A549 (cell line): Measurements from ENCODE around the gene TENM3. TPM values are rescaled to one million over a fixed set of nuclear protein-coding genes. Genes with fewer than 3 reads are reported as not detected.

ENCODE experiments used
- ATAC-seq, 2 experiments: fragments of 200-7000 bp in 1 of 2; fragments of >200 bp in 1 of 2; cut with Nextera tagmentation in 1 of 2; cut with Tn5 transposase in 1 of 2; 3 replicates each; pipeline versions ENCODE4 v1.8.0 to v1.9.1; 2018 to 2020; ENCODE audit warnings: mild to moderate bottlenecking in 1 of 2, moderate library complexity in 1 of 2
- CTCF ChIA-PET: fragments of 300-600 bp; sonication (Branson Sonifier 250); formaldehyde crosslinking; extraction: SDS; loops from one replicate; lab custom pipeline; 2021; ENCODE audit warnings: antibody characterized with exemption, inconsistent platforms; lab: Yijun Ruan, JAX
- POLR2A ChIA-PET: fragments of 350-600 bp; formaldehyde crosslinking; extraction: SDS; loops from one replicate; lab custom pipeline; 2021; ENCODE audit warnings: antibody characterized with exemption, inconsistent platforms; lab: Yijun Ruan, JAX
- DNase-seq, 2 experiments: peaks; one replicate each; pipeline versions ENCODE4 v3.0.0 to v3.0.0-alpha.2; 2011 to 2016; ENCODE audit warnings: low read depth in 1 of 2, low spot score in 1 of 2
- FAIRE-seq: peaks from 2 replicates; lab custom pipeline; 2011; peaks lifted over from hg19 to GRCh38; lab: Jason Lieb, UNC
- H3K27ac ChIP-seq, 2 experiments: fragments of >200 bp; sonication (Bioruptor Twin); formaldehyde crosslinking; 3 replicates each; pipeline ENCODE4 v1.5.1; 2016 to 2017
- H3K4me1 ChIP-seq: fragments of >200 bp; sonication (Bioruptor Twin); formaldehyde crosslinking; 3 replicates; pipeline ENCODE4 v1.6.1; 2016
- H3K4me2 ChIP-seq: fragments of >200 bp; sonication (Bioruptor Twin); formaldehyde crosslinking; 3 replicates; pipeline ENCODE4 v1.6.1; 2016
- H3K4me3 ChIP-seq: fragments of >200 bp; sonication (Bioruptor Twin); formaldehyde crosslinking; 3 replicates; pipeline ENCODE4 v1.5.1; 2016
- H3K9me3 ChIP-seq: fragments of >200 bp; sonication (Bioruptor Twin); formaldehyde crosslinking; 3 replicates; pipeline ENCODE4 v1.6.1; 2016
- EHF ChIP-seq: fragments of 250-450 bp; sonication (Bioruptor Pico); IDR thresholded peaks from 2 replicates; pipeline ENCODE4 v1.5.0; 2020; ENCODE audit warnings: mild to moderate bottlenecking
- EHMT2 ChIP-seq: fragments of 200-600 bp; sonication (generic); IDR thresholded peaks from 2 replicates; pipeline ENCODE4 v1.6.1; 2016; ENCODE audit warnings: antibody characterized with exemption, low read depth, mild to moderate bottlenecking, moderate library complexity
- ELK1 ChIP-seq: fragments of 150-350 bp; IDR thresholded peaks from 2 replicates; pipeline ENCODE4 v1.6.1; 2014; ENCODE audit warnings: low read depth, mild to moderate bottlenecking, low read length
- EP300 ChIP-seq, 2 experiments: fragments of >200 bp; sonication (Bioruptor Twin); formaldehyde crosslinking; IDR thresholded peaks; 2 replicates in 1 of 2; 3 replicates in 1 of 2; pipeline ENCODE4 v1.6.1; 2016 to 2017
- ESRRA ChIP-seq: fragments of 150-350 bp; IDR thresholded peaks from 2 replicates; pipeline ENCODE4 v1.6.1; 2014; ENCODE audit warnings: mild to moderate bottlenecking, low read length, borderline replicate concordance
- FOSB ChIP-seq: fragments of 250-450 bp; sonication (Bioruptor Pico); IDR thresholded peaks from 2 replicates; pipeline ENCODE4 v1.5.0; 2020; ENCODE audit warnings: mild to moderate bottlenecking, moderate library complexity
- FOXS1 ChIP-seq: fragments of 250-450 bp; sonication (Bioruptor Pico); IDR thresholded peaks from 2 replicates; pipeline ENCODE4 v1.5.0; 2020; ENCODE audit warnings: mild to moderate bottlenecking, moderate library complexity
- HDAC2 ChIP-seq: fragments of 200-600 bp; sonication (generic); IDR thresholded peaks from 2 replicates; pipeline ENCODE4 v1.6.1; 2016
- HES2 ChIP-seq: fragments of >200 bp; sonication (Bioruptor Twin); formaldehyde crosslinking; IDR thresholded peaks from 2 replicates; pipeline ENCODE4 v1.6.1; 2016
- KDM1A ChIP-seq: fragments of 200-600 bp; sonication (generic); IDR thresholded peaks from 2 replicates; pipeline ENCODE4 v1.6.1; 2016; ENCODE audit warnings: low read depth, mild to moderate bottlenecking
- KDM5A ChIP-seq: fragments of 200-600 bp; sonication (generic); IDR thresholded peaks from 2 replicates; pipeline ENCODE4 v1.6.1; 2016; ENCODE audit warnings: antibody characterized with exemption, mild to moderate bottlenecking
- MAFK ChIP-seq: fragments of 450-650 bp; IDR thresholded peaks from 2 replicates; pipeline ENCODE4 v1.6.1; 2014; ENCODE audit not compliant: partially characterized antibody
- MAZ ChIP-seq: fragments of 150-350 bp; IDR thresholded peaks from 2 replicates; pipeline ENCODE4 v1.6.1; 2014; ENCODE audit warnings: antibody characterized with exemption, low read depth, low read length, borderline replicate concordance
- PHF8 ChIP-seq: fragments of 200-600 bp; sonication (generic); IDR thresholded peaks from 2 replicates; pipeline ENCODE4 v1.6.1; 2016; ENCODE audit warnings: low read depth, mild to moderate bottlenecking, antibody characterized with exemption, moderate library complexity, borderline replicate concordance
- TFCP2L1 ChIP-seq: fragments of 250-450 bp; sonication (Bioruptor Pico); IDR thresholded peaks from 2 replicates; pipeline ENCODE4 v1.5.0; 2021; ENCODE audit warnings: mild to moderate bottlenecking
- TP53 ChIP-seq: fragments of 250-450 bp; sonication (Bioruptor Pico); IDR thresholded peaks from 2 replicates; pipeline ENCODE4 v1.5.0; 2021; ENCODE audit warnings: mild to moderate bottlenecking, moderate library complexity
- ZC3H11A ChIP-seq: fragments of 450-650 bp; IDR thresholded peaks from 2 replicates; pipeline ENCODE4 v1.6.1; 2014; ENCODE audit warnings: antibody characterized with exemption, mild to moderate bottlenecking
- ZNF302 ChIP-seq: fragments of 250-450 bp; sonication (Bioruptor Pico); IDR thresholded peaks from 2 replicates; pipeline ENCODE4 v1.9.0; 2021; ENCODE audit warnings: inconsistent platforms, mild to moderate bottlenecking, moderate library complexity
- ZSCAN20 ChIP-seq: fragments of 250-450 bp; sonication (Bioruptor Pico); IDR thresholded peaks from 2 replicates; pipeline ENCODE4 v1.8.0; 2022; ENCODE audit warnings: mild to moderate bottlenecking, moderate library complexity
- WGBS: methylation state at CpG from one replicate; pipeline ENCODE4 v1.1.6; 2017; ENCODE audit errors: missing lambda C conversion rate; 5-methylcytosine and 5-hydroxymethylcytosine counted together
- polyA plus RNA-seq, 4 experiments: library from polyadenylated mRNA; depleted of rRNA in 3 of 4; stranded (reverse); fragments of >200 nt; fragmentation: RNase III in 1 of 4; extraction: RNeasy Plus Mini Kit Qiagen cat#74134 plus additional on column Dnase treatment in 1 of 4; gene quantifications; 2 replicates in 3 of 4; 3 replicates in 1 of 4; pipeline ENCODE4 v1.2.3, GENCODE V29; 2011 to 2017
- TF ChIP-seq, protein P1 (sequence below): IDR thresholded peaks from 2 replicates; pipeline ENCODE4 v1.6.1; 2012
- TF ChIP-seq, protein P2 (sequence below): fragments of 250-450 bp; sonication (Bioruptor Pico); IDR thresholded peaks from 2 replicates; pipeline ENCODE4 v1.5.0; 2020; ENCODE audit warnings: low read depth, mild to moderate bottlenecking, moderate library complexity

The TENM3 gene
- polyA plus RNA-seq, 2 of the 4 experiments (the other 2 are of a cell fraction) = 2.4 to 7.3 TPM

- POLR2A ChIA-PET = no interaction called here
- 50% methylated on average over 2 of the region's 2 CpGs for WGBS
- Histone ChIP-seq H3K9me3 (no peaks in the 10 kb centered on the region), H3K4me1 (no peaks in the 10 kb centered on the region), H3K27ac (no peak overlapping the region), H3K4me3 (no peak overlapping the region), H3K4me2 (no peak overlapping the region)
- no peak for DNase-seq
- ATAC-seq = no peak
- no peak for FAIRE-seq
- TF ChIP-seq HES2 = no peak
- CTCF ChIA-PET = no interaction called here
Measured at GRCh38 chr4:182510836-182511235, 267.6 kb downstream of the TENM3 start.

DNA sequence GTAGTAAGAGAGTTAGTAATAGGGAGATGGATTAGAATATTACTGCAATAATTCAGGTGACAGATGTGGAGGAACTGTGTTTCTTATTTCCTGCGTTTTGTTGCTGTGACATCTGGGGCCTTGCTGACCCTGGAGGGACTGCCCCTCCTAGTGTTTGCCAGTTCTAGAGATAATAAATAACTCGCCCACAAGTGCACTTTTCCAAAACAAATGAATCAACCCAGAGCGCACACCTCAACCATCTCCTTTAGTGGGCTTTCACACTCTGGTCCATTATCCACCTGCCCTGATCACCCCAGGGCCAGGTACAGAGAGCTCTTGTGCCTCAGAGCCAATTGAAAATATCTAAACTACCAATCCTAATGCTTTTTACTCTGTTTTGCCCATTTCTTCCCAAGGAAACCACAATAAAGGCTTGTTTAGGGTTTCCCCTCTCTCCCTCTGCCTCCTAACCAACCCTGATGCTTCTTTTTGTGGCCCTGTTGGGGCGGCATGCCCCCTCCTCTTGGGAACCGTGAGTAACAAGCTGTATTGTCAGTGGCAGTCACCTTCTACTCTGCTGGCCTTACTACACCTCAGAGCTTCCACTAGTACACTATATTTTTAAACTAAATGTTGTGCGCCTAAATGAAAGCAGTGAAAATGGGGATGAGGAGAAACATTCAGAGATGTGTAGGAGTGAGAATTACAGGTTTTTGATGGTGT is 270.5 kb downstream of the TENM3 start:
- FAIRE-seq = no peak
- WGBS = 29% methylated on average over 6 of the region's 6 CpGs
- no peak for ATAC-seq
- H3K27ac ChIP-seq = no peak overlapping the region
- POLR2A ChIA-PET = no interaction called here
- no peaks in the 10 kb centered on the region for H3K4me1 ChIP-seq
- no peak overlapping the region for H3K4me2 ChIP-seq
- H3K9me3 ChIP-seq = no peaks in the 10 kb centered on the region
- TF ChIP-seq, protein P1, sequence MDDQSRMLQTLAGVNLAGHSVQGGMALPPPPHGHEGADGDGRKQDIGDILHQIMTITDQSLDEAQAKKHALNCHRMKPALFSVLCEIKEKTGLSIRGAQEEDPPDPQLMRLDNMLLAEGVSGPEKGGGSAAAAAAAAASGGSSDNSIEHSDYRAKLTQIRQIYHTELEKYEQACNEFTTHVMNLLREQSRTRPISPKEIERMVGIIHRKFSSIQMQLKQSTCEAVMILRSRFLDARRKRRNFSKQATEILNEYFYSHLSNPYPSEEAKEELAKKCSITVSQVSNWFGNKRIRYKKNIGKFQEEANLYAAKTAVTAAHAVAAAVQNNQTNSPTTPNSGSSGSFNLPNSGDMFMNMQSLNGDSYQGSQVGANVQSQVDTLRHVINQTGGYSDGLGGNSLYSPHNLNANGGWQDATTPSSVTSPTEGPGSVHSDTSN = no peak
- TF ChIP-seq FOXS1 (CRISPR knock-in tag) (no peak), MAZ (no peak), TP53 (no peak), ELK1 (no peak), TFCP2L1 (no peak), KDM1A (no peak), ZNF302 (no peak), EHF (no peak), KDM5A (no peak), MAFK (no peak), HDAC2 (no peak), ZSCAN20 (CRISPR knock-in tag) (no peak), ESRRA (no peak), EHMT2 (no peak), ZC3H11A (no peak)
- TF ChIP-seq, protein P2, sequence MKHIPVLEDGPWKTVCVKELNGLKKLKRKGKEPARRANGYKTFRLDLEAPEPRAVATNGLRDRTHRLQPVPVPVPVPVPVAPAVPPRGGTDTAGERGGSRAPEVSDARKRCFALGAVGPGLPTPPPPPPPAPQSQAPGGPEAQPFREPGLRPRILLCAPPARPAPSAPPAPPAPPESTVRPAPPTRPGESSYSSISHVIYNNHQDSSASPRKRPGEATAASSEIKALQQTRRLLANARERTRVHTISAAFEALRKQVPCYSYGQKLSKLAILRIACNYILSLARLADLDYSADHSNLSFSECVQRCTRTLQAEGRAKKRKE (CRISPR knock-in tag) = no peak
- CTCF ChIA-PET = no interaction called here
- no peak overlapping the region for H3K4me3 ChIP-seq
- no peak for DNase-seq

- no peak for FAIRE-seq
- no peak for TF ChIP-seq PHF8
- TF ChIP-seq FOSB (CRISPR knock-in tag) = no peak
- no peak for TF ChIP-seq EP300 (IDR thresholded peaks at IDR 0.05)
- TF ChIP-seq KDM1A = no peak
- H3K4me1 ChIP-seq = no peaks in the 10 kb centered on the region
- 0% methylated on average over 1 of the region's 1 CpG for WGBS
- no peak for ATAC-seq
- no peaks in the 10 kb centered on the region for H3K9me3 ChIP-seq
- POLR2A ChIA-PET = no interaction called here
- H3K4me3 ChIP-seq = no peak overlapping the region
- H3K4me2 ChIP-seq = no peak overlapping the region
- no peak overlapping the region for H3K27ac ChIP-seq
- CTCF ChIA-PET = no interaction called here
- DNase-seq = no peak
Measured at GRCh38 chr4:182518421-182518820, 275.2 kb downstream of the TENM3 start.
